ENCODE results near the gene FAM221A. TPM values are rescaled to one million over a fixed set of nuclear protein-coding genes. Genes with fewer than 3 reads are reported as not detected.

Gene FAM221A
- total and polyA plus RNA-seq, 9 of the 15 experiments (the other 6 are each of a cell fraction or from before 2014, with no cell fraction given) = not detected

GRCh38 chr7:23633417-23633816, 46.6 kb upstream of the FAM221A start (continued):
- TF ChIP-seq C11orf30 (IDR thresholded peaks at IDR 0.05; ENCODE audit: low read depth) = no peak
- no peak for TF ChIP-seq ZHX1 (conservative IDR thresholded peaks at IDR 0.05; ENCODE audit: low read length)
- TF ChIP-seq, protein P1, sequence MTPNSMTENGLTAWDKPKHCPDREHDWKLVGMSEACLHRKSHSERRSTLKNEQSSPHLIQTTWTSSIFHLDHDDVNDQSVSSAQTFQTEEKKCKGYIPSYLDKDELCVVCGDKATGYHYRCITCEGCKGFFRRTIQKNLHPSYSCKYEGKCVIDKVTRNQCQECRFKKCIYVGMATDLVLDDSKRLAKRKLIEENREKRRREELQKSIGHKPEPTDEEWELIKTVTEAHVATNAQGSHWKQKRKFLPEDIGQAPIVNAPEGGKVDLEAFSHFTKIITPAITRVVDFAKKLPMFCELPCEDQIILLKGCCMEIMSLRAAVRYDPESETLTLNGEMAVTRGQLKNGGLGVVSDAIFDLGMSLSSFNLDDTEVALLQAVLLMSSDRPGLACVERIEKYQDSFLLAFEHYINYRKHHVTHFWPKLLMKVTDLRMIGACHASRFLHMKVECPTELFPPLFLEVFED (CRISPR knock-in tag; conservative IDR thresholded peaks at IDR 0.05) = no peak
- TF ChIP-seq, protein P2, sequence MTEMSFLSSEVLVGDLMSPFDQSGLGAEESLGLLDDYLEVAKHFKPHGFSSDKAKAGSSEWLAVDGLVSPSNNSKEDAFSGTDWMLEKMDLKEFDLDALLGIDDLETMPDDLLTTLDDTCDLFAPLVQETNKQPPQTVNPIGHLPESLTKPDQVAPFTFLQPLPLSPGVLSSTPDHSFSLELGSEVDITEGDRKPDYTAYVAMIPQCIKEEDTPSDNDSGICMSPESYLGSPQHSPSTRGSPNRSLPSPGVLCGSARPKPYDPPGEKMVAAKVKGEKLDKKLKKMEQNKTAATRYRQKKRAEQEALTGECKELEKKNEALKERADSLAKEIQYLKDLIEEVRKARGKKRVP (CRISPR knock-in tag; IDR thresholded peaks at IDR 0.05) = no peak
- TF ChIP-seq, protein P3, sequence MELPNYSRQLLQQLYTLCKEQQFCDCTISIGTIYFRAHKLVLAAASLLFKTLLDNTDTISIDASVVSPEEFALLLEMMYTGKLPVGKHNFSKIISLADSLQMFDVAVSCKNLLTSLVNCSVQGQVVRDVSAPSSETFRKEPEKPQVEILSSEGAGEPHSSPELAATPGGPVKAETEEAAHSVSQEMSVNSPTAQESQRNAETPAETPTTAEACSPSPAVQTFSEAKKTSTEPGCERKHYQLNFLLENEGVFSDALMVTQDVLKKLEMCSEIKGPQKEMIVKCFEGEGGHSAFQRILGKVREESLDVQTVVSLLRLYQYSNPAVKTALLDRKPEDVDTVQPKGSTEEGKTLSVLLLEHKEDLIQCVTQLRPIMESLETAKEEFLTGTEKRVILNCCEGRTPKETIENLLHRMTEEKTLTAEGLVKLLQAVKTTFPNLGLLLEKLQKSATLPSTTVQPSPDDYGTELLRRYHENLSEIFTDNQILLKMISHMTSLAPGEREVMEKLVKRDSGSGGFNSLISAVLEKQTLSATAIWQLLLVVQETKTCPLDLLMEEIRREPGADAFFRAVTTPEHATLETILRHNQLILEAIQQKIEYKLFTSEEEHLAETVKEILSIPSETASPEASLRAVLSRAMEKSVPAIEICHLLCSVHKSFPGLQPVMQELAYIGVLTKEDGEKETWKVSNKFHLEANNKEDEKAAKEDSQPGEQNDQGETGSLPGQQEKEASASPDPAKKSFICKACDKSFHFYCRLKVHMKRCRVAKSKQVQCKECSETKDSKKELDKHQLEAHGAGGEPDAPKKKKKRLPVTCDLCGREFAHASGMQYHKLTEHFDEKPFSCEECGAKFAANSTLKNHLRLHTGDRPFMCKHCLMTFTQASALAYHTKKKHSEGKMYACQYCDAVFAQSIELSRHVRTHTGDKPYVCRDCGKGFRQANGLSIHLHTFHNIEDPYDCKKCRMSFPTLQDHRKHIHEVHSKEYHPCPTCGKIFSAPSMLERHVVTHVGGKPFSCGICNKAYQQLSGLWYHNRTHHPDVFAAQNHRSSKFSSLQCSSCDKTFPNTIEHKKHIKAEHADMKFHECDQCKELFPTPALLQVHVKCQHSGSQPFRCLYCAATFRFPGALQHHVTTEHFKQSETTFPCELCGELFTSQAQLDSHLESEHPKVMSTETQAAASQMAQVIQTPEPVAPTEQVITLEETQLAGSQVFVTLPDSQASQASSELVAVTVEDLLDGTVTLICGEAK (IDR thresholded peaks at IDR 0.05) = no peak
- TF ChIP-seq, protein P3 (CRISPR knock-in tag; IDR thresholded peaks at IDR 0.05) = no peak
- peak; percentile 61 for TF ChIP-seq FOSL1 (tag; conservative IDR thresholded peaks at IDR 0.05)
- no peak for TF ChIP-seq SPI1 (IDR thresholded peaks at IDR 0.05; ENCODE audit: borderline replicate concordance, low read depth, low read length)
- no peak for TF ChIP-seq CSDE1 (IDR thresholded peaks at IDR 0.05)
- no peak for TF ChIP-seq SNIP1 (IDR thresholded peaks at IDR 0.05; ENCODE audit: low read depth)
- TF ChIP-seq NCOA6 (IDR thresholded peaks at IDR 0.05) = no peak
- TF ChIP-seq HMBOX1 (IDR thresholded peaks at IDR 0.05) = 0 out of 2 replicates have a peak, but pooled peaks have one; percentile 36

All from K562 (cell line).